K562 (cell line): ENCODE data around the gene PLD3. TPM values are rescaled to one million over a fixed set of nuclear protein-coding genes. Genes with fewer than 3 reads are reported as not detected.

ENCODE experiments used
- BRF1 ChIP-seq: IDR thresholded peaks from 3 replicates; pipeline ENCODE4 v1.6.1; 2011; ENCODE audit warnings: borderline replicate concordance, mild to moderate bottlenecking; ENCODE audit not compliant: insufficient read length; ENCODE audit errors: extremely low read depth
- CBX3 ChIP-seq, 2 experiments: IDR thresholded peaks; 1 replicate in 1 of 2; 2 replicates in 1 of 2; pipeline ENCODE4 v1.6.1; 2012; ENCODE audit warnings: inconsistent platforms in 2 of 2, low read length in 2 of 2, borderline replicate concordance in 1 of 2, control low read depth in 1 of 2
- CEBPB ChIP-seq: fragments of 450-650 bp; IDR thresholded peaks from 2 replicates; pipeline ENCODE4 v1.6.1; 2016; ENCODE audit warnings: missing genetic modification characterization, missing compliant biosample characterization
- DLX4 ChIP-seq: fragments of 250-450 bp; sonication (Bioruptor Pico); IDR thresholded peaks from 2 replicates; pipeline ENCODE4 v1.6.1; 2021; ENCODE audit warnings: mild to moderate bottlenecking
- E2F1 ChIP-seq: sonication (generic); formaldehyde crosslinking; IDR thresholded peaks from 2 replicates; pipeline ENCODE4 v1.8.1; 2023; ENCODE audit warnings: mild to moderate bottlenecking, missing genetic modification reagents, moderate library complexity
- ERF ChIP-seq: fragments of 450-650 bp; formaldehyde crosslinking; IDR thresholded peaks from 2 replicates; pipeline ENCODE4 v1.4.0; 2020; ENCODE audit warnings: mild to moderate bottlenecking, mixed read lengths
- FOXM1 ChIP-seq, 2 experiments: fragments of 450-650 bp in 1 of 2; sonication (generic) in 1 of 2; formaldehyde crosslinking in 1 of 2; IDR thresholded peaks; 2 replicates each; pipeline versions ENCODE4 v1.6.1 to v1.9.0; 2017 to 2022; ENCODE audit warnings: low read depth in 2 of 2, mild to moderate bottlenecking in 2 of 2, missing genetic modification reagents in 1 of 2, moderate library complexity in 1 of 2
- GABPA ChIP-seq: fragments of 200-800 bp; sonication (Bioruptor generic); conservative IDR thresholded peaks from 2 replicates; pipeline ENCODE4 v1.6.1; 2016; ENCODE audit warnings: low read depth, missing genetic modification characterization, missing compliant biosample characterization
- MYBL2 ChIP-seq, 2 experiments: fragments of 450-650 bp in 1 of 2; sonication (generic) in 1 of 2; formaldehyde crosslinking in 1 of 2; IDR thresholded peaks; 2 replicates each; pipeline versions ENCODE4 v1.6.1 to v1.8.1; 2017 to 2022; ENCODE audit warnings: borderline replicate concordance in 1 of 2, inconsistent platforms in 1 of 2, low read depth in 1 of 2, mild to moderate bottlenecking in 1 of 2, missing genetic modification reagents in 1 of 2, moderate library complexity in 1 of 2
- NFRKB ChIP-seq: fragments of 450-650 bp; IDR thresholded peaks from 2 replicates; pipeline ENCODE4 v1.6.1; 2016; ENCODE audit warnings: low read depth
- POLR2G ChIP-seq: fragments of 200-400 bp; formaldehyde crosslinking; IDR thresholded peaks from 2 replicates; pipeline ENCODE4 v1.6.1; 2017; ENCODE audit warnings: low read depth, mild to moderate bottlenecking, antibody characterized with exemption, low read length, moderate library complexity
- SMARCE1 ChIP-seq: fragments of 450-650 bp; IDR thresholded peaks from 2 replicates; pipeline ENCODE4 v1.7.1; 2016; ENCODE audit warnings: mild to moderate bottlenecking
- TFE3 ChIP-seq: fragments of 450-650 bp; formaldehyde crosslinking; IDR thresholded peaks from 2 replicates; pipeline ENCODE4 v1.4.0; 2020; ENCODE audit warnings: mild to moderate bottlenecking, mixed read lengths
- TRIM24 ChIP-seq, 2 experiments: fragments of 450-650 bp; IDR thresholded peaks; 2 replicates each; pipeline ENCODE4 v1.6.1; 2016
- ZBTB12 ChIP-seq: fragments of 250-450 bp; sonication (Bioruptor Pico); IDR thresholded peaks from 2 replicates; pipeline ENCODE4 v1.4.0; 2020
- ZEB2 ChIP-seq: fragments of 450-650 bp; IDR thresholded peaks from 2 replicates; pipeline ENCODE4 v1.6.1; 2016
- ZFP36 ChIP-seq: fragments of 150-350 bp; IDR thresholded peaks from 2 replicates; pipeline ENCODE4 v1.6.1; 2018; ENCODE audit warnings: low read length, low read depth; ENCODE audit not compliant: partially characterized antibody
- ZNF280A ChIP-seq: fragments of 450-650 bp; IDR thresholded peaks from 2 replicates; pipeline ENCODE4 v1.6.1; 2018; ENCODE audit warnings: mild to moderate bottlenecking, low read depth; ENCODE audit not compliant: partially characterized antibody
- ZNF311 ChIP-seq: fragments of 250-450 bp; sonication (Bioruptor Pico); IDR thresholded peaks from 2 replicates; pipeline ENCODE4 v1.4.0; 2020; ENCODE audit warnings: mild to moderate bottlenecking, moderate library complexity
- polyA plus RNA-seq, 8 experiments: library from polyadenylated mRNA; depleted of rRNA in 4 of 8; stranded (reverse) in 5 of 8; unstranded in 3 of 8; fragments of >200 nt; fragmentation: Nextera tagmentation in 2 of 8; fragmentation: Illumina TruSeq in 1 of 8; extraction: Ambion mirVana in 2 of 8; extraction: Trizol in 1 of 8; gene quantifications; 2 replicates each; pipeline versions ENCODE4 v1.2.1 to v1.2.3, GENCODE V29; 2011 to 2014; ENCODE audit warnings: inconsistent platforms in 1 of 8, missing spikeins in 1 of 8
- total RNA-seq, 7 experiments: library from RNA; depleted of rRNA in 6 of 7; stranded (reverse); fragments of >200 nt in 6 of 7; fragmentation: Illumina TruSeq in 2 of 7; extraction: Trizol in 2 of 7; gene quantifications; 2 replicates each; pipeline versions ENCODE4 v1.2.1 to v1.2.3, GENCODE V29; 2011 to 2021; ENCODE audit warnings: low replicate concordance in 1 of 7

Gene PLD3
- total and polyA plus RNA-seq, 9 of the 15 experiments (the other 6 are each of a cell fraction or from before 2014, with no cell fraction given) = 2.3 to 128 (median 72.7) TPM

- TF ChIP-seq GABPA (peak; percentile 61), POLR2G (peak; percentile 94), ZNF311 (CRISPR knock-in tag) (no peak), BRF1 (no peak), NFRKB (no peak), ERF (CRISPR knock-in tag) (no peak), ZEB2 (no peak), FOXM1 (IDR thresholded peaks at IDR 0.05; ENCODE audit: low read depth) (no peak), FOXM1 (CRISPR knock-in tag; IDR thresholded peaks at IDR 0.05; ENCODE audit: low read depth) (no peak), CBX3 (IDR thresholded peaks at IDR 0.05; ENCODE audit: borderline replicate concordance in 1 of 2, low read length in 2 of 2) (no peak; a peak in 1 of 3 replicates), ZNF280A (no peak), ZFP36 (peak; percentile 87), DLX4 (CRISPR knock-in tag) (no peak), CEBPB (tag) (no peak), MYBL2 (IDR thresholded peaks at IDR 0.05; ENCODE audit: low read depth) (no peak), MYBL2 (CRISPR knock-in tag; IDR thresholded peaks at IDR 0.05; ENCODE audit: borderline replicate concordance) (no peak), ZBTB12 (CRISPR knock-in tag) (no peak), E2F1 (CRISPR knock-in tag) (no peak), TRIM24 (IDR thresholded peaks at IDR 0.05) (no peak; a peak in 1 of 4 replicates), TFE3 (CRISPR knock-in tag) (no peak), SMARCE1 (no peak)
These were observed 72.6 kb downstream of the PLD3 start (continued) for GRCh38 chr19:40420766-40421765.
